Endothelial cell of umbilical vein (primary cell): ENCODE results near the gene BCL2L2. TPM values are rescaled to one million over a fixed set of nuclear protein-coding genes. Genes with fewer than 3 reads are reported as not detected.

Experiments used
- BruUV-seq: library from RNA; stranded (reverse); fragments of 400-500 nt; replicated peaks from 2 replicates; lab custom pipeline; 2021; lab: Mats Ljungman, UMichigan
- CTCF ChIA-PET: fragments of 300-600, 350-600 bp; sonication (Branson Sonifier 250); formaldehyde crosslinking; loops from one replicate; lab custom pipeline; 2021; ENCODE audit warnings: antibody characterized with exemption, inconsistent platforms; lab: Charles Lee
- POLR2A ChIA-PET: fragments of 300-600, 350-600 bp; sonication (Branson Sonifier 250); formaldehyde crosslinking; loops from one replicate; lab custom pipeline; 2021; ENCODE audit warnings: antibody characterized with exemption, inconsistent platforms; lab: Charles Lee
- DNase-seq: peaks from one replicate; pipeline ENCODE4 v3.0.0-alpha.2; 2011; ENCODE audit warnings: low read depth, low spot score
- FAIRE-seq: peaks from 2 replicates; lab custom pipeline; 2011; peaks lifted over from hg19 to GRCh38; lab: Jason Lieb, UNC
- H2AFZ ChIP-seq: 2 replicates; pipeline ENCODE4 v1.6.0; 2012; ENCODE audit warnings: low read depth, low read length, control low read depth, inconsistent platforms
- H3K27ac ChIP-seq: 2 replicates; pipeline ENCODE4 v1.5.1; 2011; ENCODE audit warnings: low read depth, mild to moderate bottlenecking, control low read depth, low read length, moderate library complexity; ENCODE audit not compliant: insufficient read depth
- H3K27me3 ChIP-seq, 2 experiments: 2 replicates each; pipeline versions ENCODE4 v1.6.0 to v1.6.1; 2011; ENCODE audit warnings: low read length in 2 of 2, mixed read lengths in 1 of 2; ENCODE audit not compliant: control insufficient read depth in 2 of 2, insufficient read depth in 2 of 2
- H3K36me3 ChIP-seq, 2 experiments: 2 replicates in 1 of 2; 3 replicates in 1 of 2; pipeline ENCODE4 v1.5.1; 2011; ENCODE audit warnings: low read length in 2 of 2, mild to moderate bottlenecking in 1 of 2, moderate library complexity in 1 of 2; ENCODE audit not compliant: control insufficient read depth in 2 of 2, insufficient read depth in 2 of 2; ENCODE audit errors: extremely low read depth in 1 of 2
- H3K4me1 ChIP-seq: 3 replicates; pipeline ENCODE4 v1.5.1; 2011; ENCODE audit warnings: mild to moderate bottlenecking, low read length; ENCODE audit not compliant: control insufficient read depth, insufficient read depth; ENCODE audit errors: extremely low read depth
- H3K4me2 ChIP-seq: 2 replicates; pipeline ENCODE4 v1.6.1; 2011; ENCODE audit warnings: low read length, control low read depth, mixed read lengths; ENCODE audit not compliant: insufficient read depth
- H3K4me3 ChIP-seq, 3 experiments: fragments of 200-600 bp in 1 of 3; sonication (generic), shearing (Covaris generic) in 1 of 3; replicated peaks in 1 of 3; 2 replicates each; pipeline ENCODE4 v1.5.1; 2011 to 2016; ENCODE audit warnings: control low read depth in 3 of 3, low read length in 3 of 3, mild to moderate bottlenecking in 2 of 3, inconsistent platforms in 1 of 3, low read depth in 1 of 3, moderate library complexity in 1 of 3; ENCODE audit not compliant: insufficient read depth in 1 of 3
- H3K79me2 ChIP-seq: 2 replicates; pipeline ENCODE4 v1.6.0; 2012; ENCODE audit warnings: low read length, inconsistent platforms; ENCODE audit not compliant: control insufficient read depth, insufficient read depth
- H3K9ac ChIP-seq: replicated peaks from 2 replicates; pipeline ENCODE3; 2011; ENCODE audit warnings: low read length, control low read depth; ENCODE audit not compliant: insufficient read depth; ENCODE audit errors: extremely low read depth
- H3K9me1 ChIP-seq: replicated peaks from 3 replicates; pipeline ENCODE4 v1.6.0; 2011; ENCODE audit warnings: mild to moderate bottlenecking, low read length; ENCODE audit not compliant: control insufficient read depth, insufficient read depth; ENCODE audit errors: extremely low read depth
- H3K9me3 ChIP-seq: replicated peaks from 2 replicates; pipeline ENCODE4 v1.5.1; 2012; ENCODE audit warnings: low read length, inconsistent platforms; ENCODE audit not compliant: control insufficient read depth, insufficient read depth
- H4K20me1 ChIP-seq: replicated peaks from 2 replicates; pipeline ENCODE3; 2011; ENCODE audit warnings: mild to moderate bottlenecking, low read length; ENCODE audit not compliant: control insufficient read depth, insufficient read depth; ENCODE audit errors: extremely low read depth
- FOS ChIP-seq: IDR thresholded peaks from 2 replicates; pipeline ENCODE4 v1.6.1; 2011; ENCODE audit warnings: mild to moderate bottlenecking, low read length, moderate library complexity, borderline replicate concordance; ENCODE audit not compliant: insufficient read depth
- GATA2 ChIP-seq: IDR thresholded peaks from 2 replicates; pipeline ENCODE4 v1.7.0; 2011; ENCODE audit warnings: low read depth, mild to moderate bottlenecking, moderate library complexity, mixed read lengths, low read length; ENCODE audit not compliant: insufficient read length, insufficient read depth
- JUN ChIP-seq: IDR thresholded peaks from 2 replicates; pipeline ENCODE4 v1.6.1; 2011; ENCODE audit warnings: borderline replicate concordance, low read depth; ENCODE audit not compliant: insufficient read length, insufficient read depth
- MYC ChIP-seq: IDR thresholded peaks from one replicate; pipeline ENCODE4 v1.6.1; 2011; ENCODE audit warnings: mild to moderate bottlenecking, low read depth, low read length
- POLR2AphosphoS5 ChIP-seq: IDR thresholded peaks from 2 replicates; pipeline ENCODE4 v1.6.1; 2012; ENCODE audit warnings: low read depth, mild to moderate bottlenecking, control low read depth, low read length, moderate library complexity; ENCODE audit not compliant: insufficient read depth
- dilution Hi-C: fragments of 300-500 bp; cut with MboI; formaldehyde crosslinking; loops from one replicate; pipeline ENCODE4 v1.15.0; 2019; ENCODE audit warnings: low sequenced_read_pairs; ENCODE audit not compliant: extremely low pct_ligation_motif_present
- intact Hi-C: fragments of 100-400 bp; cut with micrococcal nuclease; formaldehyde crosslinking; loops from one replicate; pipeline ENCODE4 v1.10.0; 2022
- polyA plus RNA-seq, 4 experiments: library from polyadenylated mRNA; depleted of rRNA in 3 of 4; stranded (reverse) in 3 of 4; unstranded in 1 of 4; fragments of >200 nt; gene quantifications; 2 replicates each; pipeline versions ENCODE4 v1.2.1 to v1.2.3, GENCODE V29; 2011 to 2012; ENCODE audit warnings: missing spikeins in 1 of 4
- total RNA-seq: library from RNA; stranded (reverse); gene quantifications from 2 replicates; pipeline ENCODE4 v1.2.3, GENCODE V29; 2021
- TF ChIP-seq, protein P1 (sequence below): IDR thresholded peaks from 2 replicates; pipeline ENCODE4 v1.6.1; 2011; ENCODE audit not compliant: insufficient read depth, insufficient read length
- TF ChIP-seq, protein P2 (sequence below), 2 donors: IDR thresholded peaks; 1 replicate in 1 of 2; 2 replicates in 1 of 2; pipeline ENCODE4 v1.5.1; 2011; ENCODE audit warnings: low read length in 2 of 2, mild to moderate bottlenecking in 2 of 2, moderate library complexity in 2 of 2, control low read depth in 1 of 2, inconsistent platforms in 1 of 2, low read depth in 1 of 2; ENCODE audit not compliant: insufficient read depth in 1 of 2; ENCODE audit errors: extremely low read depth in 1 of 2

Gene BCL2L2
- total and polyA plus RNA-seq, 2 donors (not counting 3 experiments of a cell fraction or from before 2014, with no cell fraction given) = 19.9 to 24.3 TPM

DNA sequence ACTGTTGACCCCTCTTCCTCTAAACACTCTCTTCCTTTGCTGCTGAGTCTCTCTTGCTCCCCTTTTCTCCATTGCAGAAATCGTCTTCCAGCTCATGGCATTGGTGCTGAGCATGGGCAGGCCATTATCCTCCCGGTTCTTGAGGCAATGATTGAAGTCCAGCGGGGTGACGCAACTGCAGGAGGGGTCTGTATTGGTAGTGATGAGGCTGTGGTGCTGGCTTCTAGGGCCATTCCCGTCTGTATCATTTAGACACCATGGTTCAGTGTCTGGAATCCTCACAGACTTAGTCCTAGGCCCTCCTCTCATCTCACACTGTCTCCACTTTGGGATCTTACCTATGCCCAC lies 46.8 kb downstream of the BCL2L2 start:
- Histone ChIP-seq H3K9ac (no peak overlapping the region), H3K4me3 (no peak overlapping the region), H3K4me2 (no peak overlapping the region), H3K9me3 (no peaks in the 10 kb centered on the region), H4K20me1 (no peaks in the 10 kb centered on the region), H3K4me1 (no peaks in the 10 kb centered on the region), H3K36me3 (no peaks in the 10 kb centered on the region), H3K79me2 (no peaks in the 10 kb centered on the region), H2AFZ (no peak overlapping the region), H3K27me3 (peaks cover 32 to 36% of the 10 kb centered on the region in 2 experiments), H3K27ac (no peak overlapping the region), H3K9me1 (no peaks in the 10 kb centered on the region)
- FAIRE-seq (no peak), DNase-seq (no peak)
- intact Hi-C loops (no loop called here), dilution Hi-C loops (no loop called here)
- POLR2A ChIA-PET = no interaction called here
- TF ChIP-seq, protein P1, sequence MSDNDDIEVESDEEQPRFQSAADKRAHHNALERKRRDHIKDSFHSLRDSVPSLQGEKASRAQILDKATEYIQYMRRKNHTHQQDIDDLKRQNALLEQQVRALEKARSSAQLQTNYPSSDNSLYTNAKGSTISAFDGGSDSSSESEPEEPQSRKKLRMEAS = no peak
- TF ChIP-seq, protein P2, sequence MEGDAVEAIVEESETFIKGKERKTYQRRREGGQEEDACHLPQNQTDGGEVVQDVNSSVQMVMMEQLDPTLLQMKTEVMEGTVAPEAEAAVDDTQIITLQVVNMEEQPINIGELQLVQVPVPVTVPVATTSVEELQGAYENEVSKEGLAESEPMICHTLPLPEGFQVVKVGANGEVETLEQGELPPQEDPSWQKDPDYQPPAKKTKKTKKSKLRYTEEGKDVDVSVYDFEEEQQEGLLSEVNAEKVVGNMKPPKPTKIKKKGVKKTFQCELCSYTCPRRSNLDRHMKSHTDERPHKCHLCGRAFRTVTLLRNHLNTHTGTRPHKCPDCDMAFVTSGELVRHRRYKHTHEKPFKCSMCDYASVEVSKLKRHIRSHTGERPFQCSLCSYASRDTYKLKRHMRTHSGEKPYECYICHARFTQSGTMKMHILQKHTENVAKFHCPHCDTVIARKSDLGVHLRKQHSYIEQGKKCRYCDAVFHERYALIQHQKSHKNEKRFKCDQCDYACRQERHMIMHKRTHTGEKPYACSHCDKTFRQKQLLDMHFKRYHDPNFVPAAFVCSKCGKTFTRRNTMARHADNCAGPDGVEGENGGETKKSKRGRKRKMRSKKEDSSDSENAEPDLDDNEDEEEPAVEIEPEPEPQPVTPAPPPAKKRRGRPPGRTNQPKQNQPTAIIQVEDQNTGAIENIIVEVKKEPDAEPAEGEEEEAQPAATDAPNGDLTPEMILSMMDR (IDR thresholded peaks at IDR 0.05; ENCODE audit: extremely low read depth in 1 of 2, insufficient read depth in 1 of 2, low read depth in 1 of 2, low read length in 2 of 2) = no peak
- TF ChIP-seq GATA2 (no peak), JUN (no peak), POLR2AphosphoS5 (no peak), FOS (no peak), MYC (no peak)
- CTCF ChIA-PET = interaction anchor here (1.7 to 1.9 kb wide), 2 partner anchors 16 to 27 kb away, joined by 6 to 7 read pairs; no protein-coding TSS in a partner anchor
- BruUV-seq = no TSS peak
